HG03575 (cell line): ENCODE data around the gene RHO.

ENCODE experiments used
- ATAC-seq: cut with Tn5 transposase; IDR thresholded peaks from one replicate; pipeline ENCODE4 v1.9.1; 2021; ENCODE audit not compliant: unreplicated experiment, insufficient number of reproducible peaks, low FRiP score; ENCODE audit errors: extremely low read depth

The RHO gene

GRCh38 chr3:129518038-129518561 is 10.3 kb upstream of the RHO start:
- no peak for ATAC-seq

- ATAC-seq, result no peak
Observed at GRCh38 chr3:129518581-129518980, 9.9 kb upstream of the RHO start.

- no peak for ATAC-seq
Observed at GRCh38 chr3:129519449-129519848, 9.0 kb upstream of the RHO start.

- ATAC-seq, result no peak
Observed at GRCh38 chr3:129519896-129520715, 8.3 kb upstream of the RHO start.

GRCh38 chr3:129520960-129521359 is 7.5 kb upstream of the RHO start:
- no peak for ATAC-seq

GRCh38 chr3:129521611-129522010 is 6.8 kb upstream of the RHO start:
- ATAC-seq, result no peak

- no peak for ATAC-seq
Observed at GRCh38 chr3:129522953-129523352, 5.5 kb upstream of the RHO start.

GRCh38 chr3:129524081-129524480 is 4.4 kb upstream of the RHO start:
- ATAC-seq, result no peak

- ATAC-seq, result no peak
Observed at GRCh38 chr3:129525341-129525968, 3.0 kb upstream of the RHO start.

- no peak for ATAC-seq
Observed at GRCh38 chr3:129526121-129526900, 2.1 kb upstream of the RHO start.

GRCh38 chr3:129527262-129527661 is 1.2 kb upstream of the RHO start:
- no peak for ATAC-seq

GRCh38 chr3:129529436-129530210 is 1.2 kb downstream of the RHO start:
- ATAC-seq, result no peak

GRCh38 chr3:129530251-129530791 is 1.9 kb downstream of the RHO start:
- no peak for ATAC-seq

- no peak for ATAC-seq
Observed at GRCh38 chr3:129530821-129531220, 2.4 kb downstream of the RHO start.

GRCh38 chr3:129531699-129532098 is 3.3 kb downstream of the RHO start:
- no peak for ATAC-seq

- no peak for ATAC-seq
Observed at GRCh38 chr3:129532261-129532660, 3.8 kb downstream of the RHO start.

- no peak for ATAC-seq
Observed at GRCh38 chr3:129533406-129533805, 5.0 kb downstream of the RHO start.

- ATAC-seq, result no peak
Observed at GRCh38 chr3:129534428-129535027, 6.1 kb downstream of the RHO start.
